Astrocyte (in vitro differentiated cells and primary cell): ENCODE data around the gene SLC10A3. TPM values are rescaled to one million over a fixed set of nuclear protein-coding genes. Genes with fewer than 3 reads are reported as not detected.

Source experiments
- DNase-seq: peaks from one replicate; pipeline ENCODE4 v3.0.0-alpha.2; 2010; ENCODE audit warnings: low read depth
- FAIRE-seq: peaks from 2 replicates; lab custom pipeline; 2011; peaks lifted over from hg19 to GRCh38; lab: Jason Lieb, UNC
- H2AFZ ChIP-seq: 2 replicates; pipeline ENCODE4 v1.6.0; 2012; ENCODE audit warnings: low read depth, low read length, inconsistent platforms
- H3K27ac ChIP-seq: 2 replicates; pipeline ENCODE4 v1.5.1; 2011; ENCODE audit warnings: low read depth, low read length, inconsistent platforms
- H3K27me3 ChIP-seq: 2 replicates; pipeline ENCODE4 v1.6.0; 2011; ENCODE audit warnings: low read length, inconsistent platforms; ENCODE audit not compliant: insufficient read depth
- H3K36me3 ChIP-seq: 2 replicates; pipeline ENCODE4 v1.5.1; 2011; ENCODE audit warnings: low read length, inconsistent platforms; ENCODE audit not compliant: insufficient read depth
- H3K4me1 ChIP-seq: 2 replicates; pipeline ENCODE4 v1.5.1; 2011; ENCODE audit warnings: low read length, inconsistent platforms; ENCODE audit not compliant: insufficient read depth
- H3K4me2 ChIP-seq: 2 replicates; pipeline ENCODE4 v1.6.0; 2012; ENCODE audit warnings: low read length, inconsistent platforms
- H3K4me3 ChIP-seq: 2 replicates; pipeline ENCODE4 v1.5.1; 2011; ENCODE audit warnings: low read depth, mild to moderate bottlenecking, low read length, inconsistent platforms; ENCODE audit not compliant: insufficient read depth
- H3K79me2 ChIP-seq: 2 replicates; pipeline ENCODE4 v1.6.0; 2012; ENCODE audit warnings: mild to moderate bottlenecking, low read length, inconsistent platforms; ENCODE audit not compliant: insufficient read depth
- H3K9ac ChIP-seq: 2 replicates; pipeline ENCODE4 v1.6.0; 2012; ENCODE audit warnings: mild to moderate bottlenecking, low read length, inconsistent platforms
- H3K9me3 ChIP-seq: 2 replicates; pipeline ENCODE4 v1.5.1; 2012; ENCODE audit warnings: low read depth, mild to moderate bottlenecking, low read length, inconsistent platforms; ENCODE audit not compliant: insufficient read depth
- H4K20me1 ChIP-seq: 2 replicates; pipeline ENCODE4 v1.6.0; 2012; ENCODE audit warnings: low read length, inconsistent platforms; ENCODE audit not compliant: insufficient read depth
- H3K27ac Mint-ChIP-seq: one replicate; pipeline ENCODE4 v1.8.0; 2021; ENCODE audit warnings: mild to moderate bottlenecking, mixed read lengths; ENCODE audit not compliant: unreplicated experiment
- H3K27me3 Mint-ChIP-seq: one replicate; pipeline ENCODE4 v1.8.0; 2021; ENCODE audit warnings: low read depth, mixed read lengths; ENCODE audit not compliant: unreplicated experiment
- H3K36me3 Mint-ChIP-seq: one replicate; pipeline ENCODE4 v1.8.0; 2021; ENCODE audit warnings: low read depth, mixed read lengths; ENCODE audit not compliant: unreplicated experiment
- H3K4me1 Mint-ChIP-seq: one replicate; pipeline ENCODE4 v1.8.0; 2021; ENCODE audit warnings: low read depth, mixed read lengths; ENCODE audit not compliant: unreplicated experiment
- H3K4me3 Mint-ChIP-seq: one replicate; pipeline ENCODE4 v1.8.0; 2021; ENCODE audit warnings: mild to moderate bottlenecking, moderate library complexity, mixed read lengths; ENCODE audit not compliant: unreplicated experiment
- H3K9me3 Mint-ChIP-seq: one replicate; pipeline ENCODE4 v1.8.0; 2021; ENCODE audit warnings: mild to moderate bottlenecking, mixed read lengths; ENCODE audit not compliant: unreplicated experiment
- CTCF ChIP-seq: IDR thresholded peaks from 2 replicates; pipeline ENCODE4 v1.5.1; 2011; ENCODE audit warnings: low read depth, mild to moderate bottlenecking, inconsistent platforms, low read length, moderate library complexity; ENCODE audit not compliant: insufficient read depth
- EZH2 ChIP-seq: IDR thresholded peaks from 2 replicates; pipeline ENCODE4 v1.6.1; 2012; ENCODE audit warnings: mild to moderate bottlenecking, low read length, inconsistent platforms; ENCODE audit not compliant: insufficient read depth
- total RNA-seq: library from RNA; stranded (reverse); gene quantifications from 2 replicates; pipeline ENCODE4 v1.2.1, GENCODE V29; 2021

Gene SLC10A3
- total RNA-seq, 1 donor from 2014 or later: 24.4 TPM

- Histone ChIP-seq H3K27me3 (no peaks in the 10 kb centered on the region), H4K20me1 (peaks cover 3% of the 10 kb centered on the region), H3K27ac (no peak overlapping the region), H3K9me3 (no peaks in the 10 kb centered on the region), H3K4me1 (no peaks in the 10 kb centered on the region), H3K36me3 (peaks cover 2% of the 10 kb centered on the region), H3K9ac (no peak overlapping the region), H3K79me2 (no peaks in the 10 kb centered on the region), H3K4me3 (no peak overlapping the region), H2AFZ (no peak overlapping the region), H3K4me2 (no peak overlapping the region)
- H3K27ac Mint-ChIP-seq: no peak overlapping the region
- no peaks in the 10 kb centered on the region for H3K4me1 Mint-ChIP-seq
- DNase-seq (no peak), FAIRE-seq (no peak)
- H3K36me3 Mint-ChIP-seq: no peaks in the 10 kb centered on the region
- no peak for TF ChIP-seq EZH2
- no peak for TF ChIP-seq CTCF
- H3K9me3 Mint-ChIP-seq: no peaks in the 10 kb centered on the region
- no peak overlapping the region for H3K4me3 Mint-ChIP-seq
- H3K27me3 Mint-ChIP-seq: no peaks in the 10 kb centered on the region
Observed at GRCh38 chrX:154476821-154477220, 13.6 kb downstream of the SLC10A3 start.

DNA sequence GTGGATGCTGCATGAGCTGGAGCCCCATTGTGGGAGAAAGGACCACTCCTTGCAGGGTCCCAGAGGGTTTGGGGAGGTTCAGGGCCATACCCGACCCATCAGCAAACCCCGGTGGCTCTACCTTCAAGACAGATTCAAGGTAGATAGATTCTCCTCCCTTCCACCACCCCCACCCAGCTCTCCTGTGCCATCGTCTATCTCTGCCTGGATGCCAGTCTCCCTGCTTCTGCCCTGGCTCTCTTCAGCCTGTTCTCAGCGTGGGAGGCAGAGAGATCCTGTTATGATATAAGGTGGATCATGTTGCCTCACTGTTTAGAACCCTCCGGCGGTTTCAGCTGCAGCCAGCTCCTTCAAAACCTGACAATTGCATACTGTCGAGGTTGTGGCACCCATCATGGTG, 16.7 kb downstream of the SLC10A3 start:
- no peak overlapping the region for H2AFZ ChIP-seq
- H3K4me3 Mint-ChIP-seq: no peak overlapping the region
- no peaks in the 10 kb centered on the region for H3K9me3 Mint-ChIP-seq
- H4K20me1 ChIP-seq: peaks cover 7% of the 10 kb centered on the region
- no peaks in the 10 kb centered on the region for H3K9me3 ChIP-seq
- FAIRE-seq (no peak), DNase-seq (no peak)
- H3K27ac Mint-ChIP-seq: no peak overlapping the region
- H3K4me2 ChIP-seq: no peak overlapping the region
- H3K27me3 Mint-ChIP-seq: no peaks in the 10 kb centered on the region
- H3K79me2 ChIP-seq: no peaks in the 10 kb centered on the region
- H3K9ac ChIP-seq: no peak overlapping the region
- peaks cover 2% of the 10 kb centered on the region for H3K36me3 ChIP-seq
- no peaks in the 10 kb centered on the region for H3K36me3 Mint-ChIP-seq
- TF ChIP-seq EZH2 (no peak), CTCF (no peak)
- H3K4me3 ChIP-seq: no peak overlapping the region
- no peaks in the 10 kb centered on the region for H3K27me3 ChIP-seq
- no peaks in the 10 kb centered on the region for H3K4me1 Mint-ChIP-seq
- no peak overlapping the region for H3K27ac ChIP-seq
- H3K4me1 ChIP-seq: no peaks in the 10 kb centered on the region

DNA sequence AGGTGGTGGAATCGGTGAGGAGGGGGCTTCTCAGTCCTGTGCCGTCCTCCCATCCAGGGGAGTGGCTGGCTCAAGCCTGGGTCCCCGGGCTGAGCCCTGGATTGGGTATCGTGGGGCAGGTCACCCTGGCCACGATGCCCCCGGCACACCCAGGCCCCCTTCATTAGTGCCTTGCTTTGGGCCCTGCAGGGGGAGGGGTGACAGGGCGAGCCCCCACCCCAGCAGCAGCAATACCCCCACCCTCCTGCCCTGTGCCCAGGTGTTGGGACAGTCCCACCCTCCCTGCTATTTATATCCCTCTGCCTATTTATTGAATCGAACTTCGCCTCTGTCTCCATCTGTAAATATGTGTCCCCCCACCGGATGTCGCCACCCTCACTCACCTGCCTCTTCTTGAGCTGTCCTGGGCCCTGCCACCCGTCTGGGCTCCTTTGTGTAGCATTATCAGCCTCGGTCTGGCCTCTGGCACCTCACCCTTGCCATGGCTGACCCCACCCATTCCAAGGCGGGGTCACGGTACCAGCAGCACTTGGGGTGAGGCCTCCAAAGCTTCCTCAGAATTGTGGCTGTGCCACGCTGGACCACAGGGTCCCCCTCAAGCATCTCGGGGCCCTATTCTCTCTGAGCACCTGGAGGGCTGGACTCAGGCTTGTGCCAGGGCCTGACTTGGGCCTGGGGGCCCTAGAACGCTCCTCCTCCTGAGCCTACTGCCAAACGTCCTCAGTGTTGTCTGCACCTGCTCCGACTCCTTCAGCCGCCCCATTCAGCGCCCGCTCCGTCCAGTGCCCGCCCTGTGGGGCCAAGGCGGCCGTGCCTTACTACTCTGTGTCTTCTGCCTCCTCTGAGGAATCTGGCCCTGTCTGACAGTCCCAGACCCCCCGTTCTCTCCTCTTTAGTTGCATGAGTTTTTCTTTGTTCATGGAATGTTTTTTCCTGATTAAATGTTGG, 17.5 kb downstream of the SLC10A3 start:
- no peaks in the 10 kb centered on the region for H3K79me2 ChIP-seq
- H4K20me1 ChIP-seq: peaks cover 7% of the 10 kb centered on the region
- DNase-seq (no peak), FAIRE-seq (no peak)
- H3K9me3 Mint-ChIP-seq: no peaks in the 10 kb centered on the region
- no peaks in the 10 kb centered on the region for H3K27me3 Mint-ChIP-seq
- H3K4me1 ChIP-seq: no peaks in the 10 kb centered on the region
- no peak overlapping the region for H3K27ac ChIP-seq
- H3K36me3 ChIP-seq: peaks cover 2% of the 10 kb centered on the region
- no peaks in the 10 kb centered on the region for H3K27me3 ChIP-seq
- H3K4me1 Mint-ChIP-seq: no peaks in the 10 kb centered on the region
- peak overlapping the region; percentile 14 for H3K4me3 Mint-ChIP-seq
- H2AFZ ChIP-seq: no peak overlapping the region
- no peak overlapping the region for H3K9ac ChIP-seq
- no peaks in the 10 kb centered on the region for H3K9me3 ChIP-seq
- H3K4me3 ChIP-seq: no peak overlapping the region
- TF ChIP-seq CTCF (no peak), EZH2 (no peak)
- no peak overlapping the region for H3K4me2 ChIP-seq
- H3K27ac Mint-ChIP-seq: peak overlapping the region; percentile 9
- H3K36me3 Mint-ChIP-seq: no peaks in the 10 kb centered on the region
